Spleen (tissue), 11 donors: ENCODE measurements around the gene RTL1. TPM values are rescaled to one million over a fixed set of nuclear protein-coding genes. Genes with fewer than 3 reads are reported as not detected.

ENCODE experiments used
- DNase-seq: peaks from one replicate; pipeline ENCODE4 v3.0.0-alpha.2; 2020
- H3K27ac ChIP-seq, 8 donors: fragments of 200-600 bp; sonication (generic) in 7 of 8; 1 replicate in 4 of 8; 2 replicates in 4 of 8; pipeline versions ENCODE4 v1.5.0 to v1.8.0; 2016 to 2021; ENCODE audit warnings: inconsistent platforms in 4 of 8, mild to moderate bottlenecking in 4 of 8, moderate library complexity in 1 of 8
- H3K27me3 ChIP-seq, 7 donors: fragments of 200-600 bp; sonication (generic) in 6 of 7; replicated peaks in 1 of 7; 1 replicate in 4 of 7; 2 replicates in 3 of 7; pipeline versions ENCODE4 v1.5.0 to v1.8.0; 2016 to 2021; ENCODE audit warnings: inconsistent platforms in 3 of 7, mild to moderate bottlenecking in 1 of 7
- H3K36me3 ChIP-seq, 6 donors: fragments of 200-600 bp; sonication (generic) in 5 of 6; 1 replicate in 4 of 6; 2 replicates in 2 of 6; pipeline versions ENCODE4 v1.5.0 to v1.8.0; 2016 to 2021; ENCODE audit warnings: inconsistent platforms in 2 of 6
- H3K4me1 ChIP-seq, 6 donors: fragments of 200-600 bp; sonication (generic) in 5 of 6; 1 replicate in 3 of 6; 2 replicates in 3 of 6; pipeline versions ENCODE4 v1.5.0 to v1.8.0; 2016 to 2021; ENCODE audit warnings: inconsistent platforms in 3 of 6
- H3K4me3 ChIP-seq, 8 donors: fragments of 200-600 bp; sonication (generic) in 7 of 8; 1 replicate in 4 of 8; 2 replicates in 4 of 8; pipeline versions ENCODE4 v1.5.0 to v1.8.0; 2016 to 2021; ENCODE audit warnings: inconsistent platforms in 4 of 8, mild to moderate bottlenecking in 4 of 8, moderate library complexity in 2 of 8
- H3K9me3 ChIP-seq, 8 donors: fragments of 200-600 bp; sonication (generic) in 7 of 8; 1 replicate in 4 of 8; 2 replicates in 4 of 8; pipeline versions ENCODE4 v1.5.0 to v1.8.0; 2016 to 2021; ENCODE audit warnings: inconsistent platforms in 4 of 8
- POLR2A ChIP-seq, 3 donors: fragments of 450-650 bp; IDR thresholded peaks; one replicate each; pipeline ENCODE4 v1.5.1; 2017; ENCODE audit warnings: antibody characterized with exemption in 3 of 3, mild to moderate bottlenecking in 1 of 3
- POLR2AphosphoS5 ChIP-seq, 3 donors: sonication (generic); formaldehyde crosslinking; IDR thresholded peaks; one replicate each; pipeline ENCODE4 v1.5.1; 2017; ENCODE audit warnings: antibody characterized with exemption in 3 of 3
- WGBS, 5 donors: extraction: QIAGEN DNeasy Blood & Tissue Kit in 3 of 5; methylation state at CpG; one replicate each; pipeline versions ENCODE4 v1.1.5 to v1.1.7; 2013 to 2018; 5-methylcytosine and 5-hydroxymethylcytosine counted together
- intact Hi-C: fragments of 100-400 bp; cut with DNase I; formaldehyde crosslinking; loops from one replicate; pipeline ENCODE4 v1.15.0; 2023; ENCODE audit warnings: low total_unique reads
- polyA plus RNA-seq, 3 donors: library from polyadenylated mRNA; stranded (reverse); fragments of 200-250 nt; gene quantifications; one replicate each; pipeline ENCODE4 v1.2.1, GENCODE V29; 2013
- total RNA-seq, 7 donors: library from RNA; depleted of rRNA in 3 of 7; stranded (reverse); fragments of >200 nt in 3 of 7; fragmentation: NEBNext Ultra II Directional in 4 of 7; extraction: Animal tissue kit (Norgen Biotek cat#: 25700) in 4 of 7; gene quantifications; one replicate each; pipeline versions ENCODE4 v1.1.0 to v1.2.1, GENCODE V29; 2016 to 2021
- TF ChIP-seq, protein P1 (sequence below), 11 experiments: fragments of 200-600 bp in 7 of 11; fragments of 450-650 bp in 4 of 11; sonication (generic) in 4 of 11; IDR thresholded peaks in 8 of 11; conservative IDR thresholded peaks in 3 of 11; 1 replicate in 7 of 11; 2 replicates in 4 of 11; pipeline versions ENCODE4 v1.4.0 to v1.8.0; 2016 to 2021; ENCODE audit warnings: antibody characterized with exemption in 11 of 11, inconsistent platforms in 4 of 11, mild to moderate bottlenecking in 1 of 11
- donor health status: healthy with polysubstance abuse.
- donor health status: DM: no; HTN: no; CAD: no; lungs with moderate emphysema.
- donor health status: DM: no; HTN: no; CAD: no.
- donor health status: Bipolar disorder and iron deficiency.
- donor health status: healthy.
- donor health status: DM: no; HTN: no; CAD: no.
- donor health status: DM: yes; HTN: yes; CAD: no.

The RTL1 gene
- total and polyA plus RNA-seq, 10 donors = under 0.01 TPM; not detected in 9

GRCh38 chr14:100892496-100893227, 10.9 kb downstream of the RTL1 start:
- Histone ChIP-seq H3K4me1 (peaks cover 0 to 10% (median 0%) of the 10 kb centered on the region in 6 donors), H3K4me3 (no peak overlapping the region), H3K27me3 (peaks cover 0 to 19% (median 0%) of the 10 kb centered on the region in 7 donors), H3K27ac (no peak overlapping the region), H3K9me3 (no peaks in the 10 kb centered on the region), H3K36me3 (no peaks in the 10 kb centered on the region)
- intact Hi-C loops = no loop called here
- TF ChIP-seq POLR2A (IDR thresholded peaks at IDR 0.05) = no peak
- no peak for TF ChIP-seq POLR2AphosphoS5 (IDR thresholded peaks at IDR 0.05)
- TF ChIP-seq, protein P1, sequence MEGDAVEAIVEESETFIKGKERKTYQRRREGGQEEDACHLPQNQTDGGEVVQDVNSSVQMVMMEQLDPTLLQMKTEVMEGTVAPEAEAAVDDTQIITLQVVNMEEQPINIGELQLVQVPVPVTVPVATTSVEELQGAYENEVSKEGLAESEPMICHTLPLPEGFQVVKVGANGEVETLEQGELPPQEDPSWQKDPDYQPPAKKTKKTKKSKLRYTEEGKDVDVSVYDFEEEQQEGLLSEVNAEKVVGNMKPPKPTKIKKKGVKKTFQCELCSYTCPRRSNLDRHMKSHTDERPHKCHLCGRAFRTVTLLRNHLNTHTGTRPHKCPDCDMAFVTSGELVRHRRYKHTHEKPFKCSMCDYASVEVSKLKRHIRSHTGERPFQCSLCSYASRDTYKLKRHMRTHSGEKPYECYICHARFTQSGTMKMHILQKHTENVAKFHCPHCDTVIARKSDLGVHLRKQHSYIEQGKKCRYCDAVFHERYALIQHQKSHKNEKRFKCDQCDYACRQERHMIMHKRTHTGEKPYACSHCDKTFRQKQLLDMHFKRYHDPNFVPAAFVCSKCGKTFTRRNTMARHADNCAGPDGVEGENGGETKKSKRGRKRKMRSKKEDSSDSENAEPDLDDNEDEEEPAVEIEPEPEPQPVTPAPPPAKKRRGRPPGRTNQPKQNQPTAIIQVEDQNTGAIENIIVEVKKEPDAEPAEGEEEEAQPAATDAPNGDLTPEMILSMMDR (IDR thresholded peaks at IDR 0.05 in 8 of 11, conservative IDR thresholded peaks at IDR 0.05 in 3 of 11) = no peak
- WGBS, 5 donors = 79 to 94% (median 87%) methylated on average over 17 of the region's 17 CpGs
- DNase-seq = peak; percentile 29

- peak; percentile 47 for DNase-seq
- 84 to 99% (median 92%) methylated on average over 5 to 13 of the region's 13 CpGs for WGBS, 5 donors
- TF ChIP-seq POLR2A (IDR thresholded peaks at IDR 0.05) (no peak), POLR2AphosphoS5 (IDR thresholded peaks at IDR 0.05) (no peak)
- TF ChIP-seq, protein P1 (IDR thresholded peaks at IDR 0.05 in 8 of 11, conservative IDR thresholded peaks at IDR 0.05 in 3 of 11) = no peak
- no peak overlapping the region for H3K27ac ChIP-seq
- peaks cover 0 to 4% (median 0%) of the 10 kb centered on the region in 6 donors for H3K4me1 ChIP-seq
- H3K36me3 ChIP-seq = no peaks in the 10 kb centered on the region
- no peaks in the 10 kb centered on the region for H3K9me3 ChIP-seq
- intact Hi-C loops = no loop called here
- peaks cover 0 to 14% (median 0%) of the 10 kb centered on the region in 7 donors for H3K27me3 ChIP-seq
- no peak overlapping the region for H3K4me3 ChIP-seq
Measured at GRCh38 chr14:100891501-100892445, 11.7 kb downstream of the RTL1 start.

DNA sequence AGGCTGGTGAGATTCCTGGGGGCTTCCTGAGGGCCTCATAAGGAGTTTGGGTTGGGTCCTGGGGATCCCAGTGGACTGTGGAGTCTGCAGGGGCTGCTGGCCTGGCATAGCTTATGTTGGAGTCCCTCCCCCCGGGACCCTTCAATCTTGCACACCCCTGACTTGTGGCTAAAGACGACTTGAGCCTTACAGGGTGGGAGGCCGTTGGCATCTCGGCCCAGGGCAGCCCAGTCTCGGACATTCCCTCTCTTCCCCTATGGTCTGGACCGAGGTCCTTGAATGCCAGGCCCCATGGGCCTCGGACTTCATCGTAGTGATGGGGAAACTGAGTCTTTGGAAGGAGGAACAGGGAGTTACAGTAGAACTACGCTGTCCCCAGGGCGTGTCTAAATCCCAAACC, 12.5 kb downstream of the RTL1 start:
- no peaks in the 10 kb centered on the region for H3K9me3 ChIP-seq
- H3K4me1 ChIP-seq = no peaks in the 10 kb centered on the region
- H3K36me3 ChIP-seq = no peaks in the 10 kb centered on the region
- intact Hi-C loops = no loop called here
- H3K27ac ChIP-seq = no peak overlapping the region
- DNase-seq = peak; percentile 36
- peaks cover 0 to 7% (median 0%) of the 10 kb centered on the region in 7 donors for H3K27me3 ChIP-seq
- no peak overlapping the region for H3K4me3 ChIP-seq
- TF ChIP-seq, protein P1 (IDR thresholded peaks at IDR 0.05 in 8 of 11, conservative IDR thresholded peaks at IDR 0.05 in 3 of 11) = no peak
- TF ChIP-seq POLR2A (IDR thresholded peaks at IDR 0.05) (no peak), POLR2AphosphoS5 (IDR thresholded peaks at IDR 0.05) (no peak)
- whole genome bisulfite sequencing, 5 donors = 77 to 91% (median 86%) methylated on average over 7 to 10 of the region's 10 CpGs
